Neural cell (in vitro differentiated cells): Measurements from ENCODE around the gene PKP1. TPM values are rescaled to one million over a fixed set of nuclear protein-coding genes. Genes with fewer than 3 reads are reported as not detected.

ENCODE experiments used
- H2AFZ ChIP-seq: fragments of 200-600, 300-800 bp; sonication (generic), shearing (Covaris generic); 2 replicates; pipeline ENCODE4 v1.6.0; 2014; ENCODE audit warnings: low read depth, mild to moderate bottlenecking, antibody characterized with exemption, low read length, moderate library complexity
- H3F3A ChIP-seq: fragments of 200-600 bp; shearing (Covaris generic); 2 replicates; pipeline ENCODE4 v1.6.1; 2016; ENCODE audit warnings: mild to moderate bottlenecking, moderate library complexity, mixed read lengths, antibody characterized with exemption, low read length; ENCODE audit not compliant: insufficient read depth, poor library complexity, severe bottlenecking
- H3K27ac ChIP-seq: fragments of 200-600, 300-800 bp; sonication (generic), shearing (Covaris generic); 2 replicates; pipeline ENCODE4 v1.5.1; 2014; ENCODE audit warnings: mild to moderate bottlenecking, low read length, moderate library complexity
- H3K27me3 ChIP-seq: fragments of 300-800, 200-600 bp; sonication (generic), shearing (Covaris generic); 2 replicates; pipeline ENCODE4 v1.6.0; 2014; ENCODE audit warnings: mild to moderate bottlenecking, low read depth, low read length, moderate library complexity; ENCODE audit not compliant: insufficient read depth
- H3K36me3 ChIP-seq: fragments of 300-800, 200-600 bp; sonication (generic), shearing (Covaris generic); 2 replicates; pipeline ENCODE4 v1.5.1; 2014; ENCODE audit warnings: mild to moderate bottlenecking, antibody characterized with exemption, low read length, moderate library complexity; ENCODE audit not compliant: insufficient read depth
- H3K4me2 ChIP-seq: fragments of 300-800, 200-600 bp; sonication (generic), shearing (Covaris generic); 2 replicates; pipeline ENCODE4 v1.6.0; 2014; ENCODE audit warnings: mild to moderate bottlenecking, low read length
- H3K4me3 ChIP-seq: fragments of 300-800, 200-600 bp; sonication (generic), shearing (Covaris generic); 2 replicates; pipeline ENCODE4 v1.5.1; 2014; ENCODE audit warnings: mild to moderate bottlenecking, low read length, moderate library complexity
- H3K79me2 ChIP-seq: fragments of 200-600 bp; shearing (Covaris generic); replicated peaks from 2 replicates; pipeline ENCODE4 v1.6.0; 2014; ENCODE audit warnings: mild to moderate bottlenecking, low read length, moderate library complexity; ENCODE audit not compliant: insufficient read depth
- H3K9ac ChIP-seq: fragments of 300-800, 200-600 bp; sonication (generic), shearing (Covaris generic); 2 replicates; pipeline ENCODE4 v1.6.1; 2016; ENCODE audit warnings: mild to moderate bottlenecking, low read length, mixed read lengths
- H3K9me2 ChIP-seq: fragments of 200-600 bp; shearing (Covaris generic); 2 replicates; pipeline ENCODE4 v1.6.1; 2016; ENCODE audit warnings: mild to moderate bottlenecking, low read length, mixed read lengths; ENCODE audit not compliant: insufficient read depth
- H3K9me3 ChIP-seq: fragments of 200-600, 300-800 bp; sonication (generic), shearing (Covaris generic); 2 replicates; pipeline ENCODE4 v1.6.1; 2016; ENCODE audit warnings: mild to moderate bottlenecking, mixed run types, low read length, moderate library complexity, mixed read lengths
- H4K20me1 ChIP-seq: fragments of 200-600 bp; shearing (Covaris generic); 2 replicates; pipeline ENCODE4 v1.6.1; 2016; ENCODE audit warnings: mild to moderate bottlenecking, mixed run types; ENCODE audit not compliant: insufficient read depth
- EP300 ChIP-seq: fragments of 450-650 bp; conservative IDR thresholded peaks from 2 replicates; pipeline ENCODE4 v1.6.1; 2014; ENCODE audit warnings: antibody characterized with exemption, mild to moderate bottlenecking, moderate library complexity; ENCODE audit not compliant: poor library complexity, severe bottlenecking
- EZH2 ChIP-seq: fragments of 200-600, 300-800 bp; shearing (Covaris generic), sonication (generic); IDR thresholded peaks from 2 replicates; pipeline ENCODE4 v1.6.1; 2014; ENCODE audit warnings: antibody characterized with exemption, low read length, borderline replicate concordance, mild to moderate bottlenecking; ENCODE audit not compliant: insufficient read depth, poor library complexity, severe bottlenecking
- MXI1 ChIP-seq: fragments of 450-650 bp; conservative IDR thresholded peaks from 2 replicates; pipeline ENCODE4 v1.6.1; 2014; ENCODE audit warnings: antibody characterized with exemption, mild to moderate bottlenecking; ENCODE audit not compliant: poor library complexity, severe bottlenecking
- POLR2AphosphoS5 ChIP-seq: IDR thresholded peaks from 2 replicates; pipeline ENCODE4 v1.6.1; 2012
- RAD21 ChIP-seq: fragments of 450-650 bp; conservative IDR thresholded peaks from 2 replicates; pipeline ENCODE4 v1.6.1; 2014; ENCODE audit warnings: antibody characterized with exemption, mild to moderate bottlenecking, moderate library complexity
- SMC3 ChIP-seq: fragments of 450-650 bp; conservative IDR thresholded peaks from 2 replicates; pipeline ENCODE4 v1.6.1; 2014; ENCODE audit warnings: antibody characterized with exemption, mild to moderate bottlenecking, moderate library complexity; ENCODE audit not compliant: poor library complexity
- TAF1 ChIP-seq: IDR thresholded peaks from 2 replicates; pipeline ENCODE4 v1.6.1; 2012; ENCODE audit warnings: low read depth
- polyA plus RNA-seq: library from polyadenylated mRNA; depleted of rRNA; stranded (reverse); fragments of >200 nt; gene quantifications from 2 replicates; pipeline ENCODE4 v1.2.3, GENCODE V29; 2014
- TF ChIP-seq, protein P1 (sequence below): IDR thresholded peaks from 2 replicates; pipeline ENCODE4 v1.6.1; 2012; ENCODE audit warnings: borderline replicate concordance
- TF ChIP-seq, protein P2 (sequence below): fragments of 450-650 bp; IDR thresholded peaks from 2 replicates; pipeline ENCODE4 v1.5.1; 2014; ENCODE audit warnings: antibody characterized with exemption, mild to moderate bottlenecking, moderate library complexity; ENCODE audit not compliant: poor library complexity, severe bottlenecking

The PKP1 gene
- polyA plus RNA-seq, 1 donor from 2014 or later: not detected

DNA sequence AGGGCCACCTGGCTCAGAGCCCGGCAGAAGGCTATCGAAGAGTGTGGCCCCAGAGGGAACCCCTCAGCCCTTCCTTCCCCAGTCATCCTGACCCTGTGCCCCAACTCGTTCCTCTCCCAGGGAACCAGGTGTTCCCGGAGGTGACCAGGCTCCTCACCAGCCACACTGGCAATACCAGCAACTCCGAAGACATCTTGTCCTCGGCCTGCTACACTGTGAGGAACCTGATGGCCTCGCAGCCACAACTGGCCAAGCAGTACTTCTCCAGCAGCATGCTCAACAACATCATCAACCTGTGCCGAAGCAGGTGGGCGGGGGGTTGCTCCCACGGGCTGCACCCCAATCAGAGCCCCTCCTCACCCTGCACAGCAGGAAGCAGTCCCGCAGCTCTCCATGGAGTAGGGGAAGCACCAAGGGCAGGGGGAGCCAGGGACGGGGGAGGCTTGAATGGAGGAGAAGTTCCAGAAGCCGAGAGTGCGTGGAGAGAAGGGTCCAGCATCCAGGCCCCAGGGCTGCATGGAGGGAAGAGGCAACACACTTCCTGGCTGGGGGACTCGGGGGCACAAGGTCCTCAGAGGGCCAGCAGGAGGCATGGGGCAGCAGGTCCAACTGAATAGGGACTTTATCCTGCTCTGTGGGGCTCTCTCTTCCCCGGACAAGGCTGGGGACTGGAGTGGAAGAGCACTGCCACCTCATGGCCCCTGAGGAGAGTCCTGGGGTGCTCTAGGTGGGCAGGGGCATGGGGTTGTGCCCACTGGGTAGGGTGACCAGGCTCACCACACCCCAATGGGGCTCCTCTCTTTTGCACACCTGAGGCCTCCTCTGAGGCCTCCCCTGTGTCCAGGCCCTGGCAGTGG is 41.7 kb downstream of the PKP1 start:
- Histone ChIP-seq H3K4me3 (no peak overlapping the region), H3K9me2 (no peaks in the 10 kb centered on the region), H3K27ac (no peak overlapping the region), H3F3A (no peaks in the 10 kb centered on the region), H4K20me1 (no peaks in the 10 kb centered on the region), H3K9ac (no peak overlapping the region), H3K79me2 (no peaks in the 10 kb centered on the region), H3K4me2 (no peak overlapping the region), H2AFZ (no peak overlapping the region), H3K9me3 (no peaks in the 10 kb centered on the region), H3K36me3 (no peaks in the 10 kb centered on the region), H3K27me3 (no peaks in the 10 kb centered on the region)
- TF ChIP-seq EZH2 (no peak), TAF1 (no peak), RAD21 (no peak), SMC3 (no peak), MXI1 (no peak), EP300 (no peak), POLR2AphosphoS5 (no peak)
- TF ChIP-seq, protein P1, sequence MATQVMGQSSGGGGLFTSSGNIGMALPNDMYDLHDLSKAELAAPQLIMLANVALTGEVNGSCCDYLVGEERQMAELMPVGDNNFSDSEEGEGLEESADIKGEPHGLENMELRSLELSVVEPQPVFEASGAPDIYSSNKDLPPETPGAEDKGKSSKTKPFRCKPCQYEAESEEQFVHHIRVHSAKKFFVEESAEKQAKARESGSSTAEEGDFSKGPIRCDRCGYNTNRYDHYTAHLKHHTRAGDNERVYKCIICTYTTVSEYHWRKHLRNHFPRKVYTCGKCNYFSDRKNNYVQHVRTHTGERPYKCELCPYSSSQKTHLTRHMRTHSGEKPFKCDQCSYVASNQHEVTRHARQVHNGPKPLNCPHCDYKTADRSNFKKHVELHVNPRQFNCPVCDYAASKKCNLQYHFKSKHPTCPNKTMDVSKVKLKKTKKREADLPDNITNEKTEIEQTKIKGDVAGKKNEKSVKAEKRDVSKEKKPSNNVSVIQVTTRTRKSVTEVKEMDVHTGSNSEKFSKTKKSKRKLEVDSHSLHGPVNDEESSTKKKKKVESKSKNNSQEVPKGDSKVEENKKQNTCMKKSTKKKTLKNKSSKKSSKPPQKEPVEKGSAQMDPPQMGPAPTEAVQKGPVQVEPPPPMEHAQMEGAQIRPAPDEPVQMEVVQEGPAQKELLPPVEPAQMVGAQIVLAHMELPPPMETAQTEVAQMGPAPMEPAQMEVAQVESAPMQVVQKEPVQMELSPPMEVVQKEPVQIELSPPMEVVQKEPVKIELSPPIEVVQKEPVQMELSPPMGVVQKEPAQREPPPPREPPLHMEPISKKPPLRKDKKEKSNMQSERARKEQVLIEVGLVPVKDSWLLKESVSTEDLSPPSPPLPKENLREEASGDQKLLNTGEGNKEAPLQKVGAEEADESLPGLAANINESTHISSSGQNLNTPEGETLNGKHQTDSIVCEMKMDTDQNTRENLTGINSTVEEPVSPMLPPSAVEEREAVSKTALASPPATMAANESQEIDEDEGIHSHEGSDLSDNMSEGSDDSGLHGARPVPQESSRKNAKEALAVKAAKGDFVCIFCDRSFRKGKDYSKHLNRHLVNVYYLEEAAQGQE: no peak
- TF ChIP-seq, protein P2, sequence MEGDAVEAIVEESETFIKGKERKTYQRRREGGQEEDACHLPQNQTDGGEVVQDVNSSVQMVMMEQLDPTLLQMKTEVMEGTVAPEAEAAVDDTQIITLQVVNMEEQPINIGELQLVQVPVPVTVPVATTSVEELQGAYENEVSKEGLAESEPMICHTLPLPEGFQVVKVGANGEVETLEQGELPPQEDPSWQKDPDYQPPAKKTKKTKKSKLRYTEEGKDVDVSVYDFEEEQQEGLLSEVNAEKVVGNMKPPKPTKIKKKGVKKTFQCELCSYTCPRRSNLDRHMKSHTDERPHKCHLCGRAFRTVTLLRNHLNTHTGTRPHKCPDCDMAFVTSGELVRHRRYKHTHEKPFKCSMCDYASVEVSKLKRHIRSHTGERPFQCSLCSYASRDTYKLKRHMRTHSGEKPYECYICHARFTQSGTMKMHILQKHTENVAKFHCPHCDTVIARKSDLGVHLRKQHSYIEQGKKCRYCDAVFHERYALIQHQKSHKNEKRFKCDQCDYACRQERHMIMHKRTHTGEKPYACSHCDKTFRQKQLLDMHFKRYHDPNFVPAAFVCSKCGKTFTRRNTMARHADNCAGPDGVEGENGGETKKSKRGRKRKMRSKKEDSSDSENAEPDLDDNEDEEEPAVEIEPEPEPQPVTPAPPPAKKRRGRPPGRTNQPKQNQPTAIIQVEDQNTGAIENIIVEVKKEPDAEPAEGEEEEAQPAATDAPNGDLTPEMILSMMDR: no peak

DNA sequence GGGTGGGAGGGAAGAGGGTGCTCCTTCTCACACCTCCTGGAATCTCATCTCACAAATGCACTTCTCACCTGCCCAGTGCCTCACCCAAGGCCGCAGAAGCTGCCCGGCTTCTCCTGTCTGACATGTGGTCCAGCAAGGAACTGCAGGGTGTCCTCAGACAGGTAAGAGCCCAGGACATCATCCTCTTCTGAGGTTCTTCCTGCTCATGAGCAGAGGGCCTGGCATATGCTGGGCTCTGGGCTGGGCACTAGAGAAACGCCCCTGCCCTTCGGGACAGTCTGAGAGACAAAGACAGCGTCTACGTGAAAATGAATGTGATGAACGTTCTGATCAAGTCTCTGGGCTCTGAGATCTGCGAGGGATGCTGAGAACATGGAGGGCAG is 42.4 kb downstream of the PKP1 start:
- no peaks in the 10 kb centered on the region for H3K36me3 ChIP-seq
- H3K79me2 ChIP-seq: no peaks in the 10 kb centered on the region
- H4K20me1 ChIP-seq: no peaks in the 10 kb centered on the region
- H3K4me2 ChIP-seq: no peak overlapping the region
- no peak overlapping the region for H3K4me3 ChIP-seq
- H3K9me2 ChIP-seq: no peaks in the 10 kb centered on the region
- no peak overlapping the region for H3K9ac ChIP-seq
- H2AFZ ChIP-seq: no peak overlapping the region
- no peaks in the 10 kb centered on the region for H3F3A ChIP-seq
- H3K27me3 ChIP-seq: no peaks in the 10 kb centered on the region
- no peak for TF ChIP-seq RAD21
- H3K27ac ChIP-seq: no peak overlapping the region
- H3K9me3 ChIP-seq: no peaks in the 10 kb centered on the region
